Right ventricle myocardium superior (tissue), 1 donor: ENCODE data around the gene FAM9C. TPM values are rescaled to one million over a fixed set of nuclear protein-coding genes. Genes with fewer than 3 reads are reported as not detected.
A peak's percentile ranks its signal among the peaks of the same experiment; 100 is the strongest.
"Not testable (repeated sequence)": the region's sequence is repeated elsewhere in the genome, so short reads cannot be mapped to it uniquely, and the experiment has no call there.

ENCODE experiments used
- ATAC-seq: fragments of 200-7000 bp; cut with Tn5 transposase; one replicate; pipeline ENCODE4 v1.9.1; 2020; ENCODE audit warnings: mild to moderate bottlenecking; ENCODE audit not compliant: poor library complexity
- DNase-seq: peaks from one replicate; pipeline ENCODE4 v3.0.0-alpha.2; 2020
- intact Hi-C: fragments of 100-400 bp; cut with DNase I; formaldehyde crosslinking; loops from one replicate; pipeline ENCODE4 v1.11.2; 2022
- total RNA-seq: library from RNA; stranded (reverse); fragmentation: NEBNext Ultra II Directional; extraction: Animal tissue kit (Norgen Biotek cat#: 25700); gene quantifications from one replicate; pipeline ENCODE4 v1.2.1, GENCODE V29; 2021
- donor health status: DM: no; HTN: yes; CAD: no; lungs with severe emphysema.

Gene FAM9C
- total RNA-seq, 1 donor from 2014 or later: 0.35 TPM

DNA sequence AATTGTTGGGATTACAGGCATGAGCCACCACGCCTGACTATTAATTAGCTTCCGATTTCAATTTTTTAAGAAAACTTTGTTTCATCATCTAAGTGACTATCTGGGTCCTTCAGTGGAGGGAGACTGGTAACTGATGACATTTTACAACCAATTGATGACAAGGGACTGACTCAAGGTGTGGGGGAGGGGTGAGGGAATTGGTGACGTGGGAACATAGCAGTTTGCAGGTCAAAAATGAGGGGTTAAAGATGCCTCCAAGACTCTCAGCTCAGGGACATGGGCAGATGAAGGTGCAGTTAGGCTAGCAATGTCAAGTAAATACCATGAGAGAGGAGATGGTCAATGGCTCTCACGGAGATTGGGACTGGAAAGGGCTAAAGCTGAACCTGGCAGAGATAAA lies 5.7 kb upstream of the FAM9C start:
- DNase-seq (no peak), ATAC-seq (no peak)
- intact Hi-C loops: no loop called here

DNA sequence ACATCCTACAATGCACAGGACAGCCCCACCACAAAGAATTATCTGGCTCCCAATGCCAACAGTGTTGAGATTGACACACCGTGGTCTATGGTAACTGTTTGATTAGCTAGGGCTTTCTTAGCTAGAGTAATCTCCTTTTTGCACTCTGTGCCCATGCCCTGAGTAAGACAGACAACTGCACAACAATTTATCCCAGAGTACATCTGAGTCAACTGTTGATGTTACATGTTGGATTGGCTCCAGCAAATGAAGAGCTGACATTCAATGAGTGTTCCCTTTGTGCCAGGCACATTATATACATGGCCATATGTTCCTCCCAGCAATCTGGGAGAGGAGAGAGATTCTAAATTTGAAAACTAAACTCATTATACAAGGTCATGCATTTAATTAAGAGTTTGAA lies 3.9 kb upstream of the FAM9C start:
- DNase-seq (no peak), ATAC-seq (no peak)
- intact Hi-C loops: no loop called here

DNA sequence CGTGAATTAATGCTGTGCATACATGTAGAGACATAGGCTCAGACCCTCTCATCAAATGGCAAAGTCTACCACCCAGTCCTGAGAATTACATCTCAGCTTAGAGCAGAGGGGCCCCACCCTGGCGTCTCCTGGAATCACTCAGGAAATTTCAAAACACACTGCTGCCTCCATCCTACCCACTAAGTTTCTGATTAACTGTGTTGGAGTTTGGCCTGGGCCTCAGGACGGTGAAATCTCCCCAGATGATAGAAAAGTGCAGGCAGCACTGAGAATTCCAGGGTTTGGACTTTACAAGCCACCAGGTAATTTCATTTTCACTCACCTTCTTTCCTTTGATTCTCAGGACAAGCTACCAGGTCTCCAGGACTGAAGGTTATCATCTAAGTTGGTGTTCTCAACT lies 3.3 kb upstream of the FAM9C start:
- intact Hi-C loops: no loop called here
- DNase-seq (no peak), ATAC-seq (no peak)

DNA sequence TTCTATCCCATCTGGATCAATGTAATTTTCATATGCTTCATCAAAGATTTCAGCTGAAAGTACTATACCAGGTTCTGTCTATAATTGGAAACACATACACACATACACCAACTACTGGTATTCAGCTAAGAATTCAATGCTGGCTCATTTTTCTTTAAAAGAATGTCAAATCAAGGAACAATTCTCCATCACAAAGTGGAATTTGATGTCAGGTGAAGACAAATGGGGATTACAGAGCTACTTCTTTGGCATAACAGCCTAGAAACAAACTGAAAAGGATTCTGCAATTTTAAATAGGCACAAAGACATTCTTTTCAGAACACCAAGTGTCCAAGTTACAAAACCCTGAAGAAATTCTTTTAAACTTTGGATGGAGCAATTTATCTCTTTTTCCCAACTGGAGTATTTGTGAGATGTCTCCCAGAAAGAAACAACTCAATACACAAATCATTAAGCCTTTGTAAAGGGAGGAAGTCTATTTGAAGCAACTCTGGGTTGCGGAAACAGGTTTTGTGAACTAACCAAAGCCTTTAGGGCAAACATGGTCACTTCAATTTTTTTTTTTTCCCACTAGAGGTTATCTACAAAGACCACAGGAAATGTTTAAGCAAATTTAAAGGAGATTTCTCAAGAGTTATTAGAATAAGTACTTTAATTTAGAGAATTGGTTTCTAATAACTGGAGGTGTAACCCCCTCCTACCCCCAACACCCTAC lies 1.9 kb upstream of the FAM9C start:
- intact Hi-C loops: no loop called here
- no peak for DNase-seq
- no peak for ATAC-seq

DNA sequence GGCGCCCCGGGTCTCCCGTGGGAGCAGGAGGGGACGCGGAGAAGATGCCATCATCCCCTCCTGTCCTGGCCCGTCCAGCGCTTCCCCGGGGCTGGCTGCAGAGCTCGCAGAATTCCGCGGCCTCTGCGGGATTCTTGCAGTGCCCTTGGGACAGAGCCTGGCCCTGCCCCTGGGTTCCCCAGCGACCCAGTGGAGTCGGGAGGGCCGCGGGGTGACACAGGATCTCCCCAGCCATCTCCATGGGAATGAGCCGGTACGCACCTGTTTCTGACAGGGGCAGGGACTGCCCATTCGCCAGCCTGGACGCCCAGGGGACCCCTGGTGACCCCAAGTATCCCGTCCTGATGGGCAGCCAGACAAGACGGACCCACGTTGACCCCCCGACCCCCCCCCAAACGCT lies 482 bp downstream of the FAM9C start:
- no peak for ATAC-seq
- intact Hi-C loops: no loop called here
- no peak for DNase-seq

DNA sequence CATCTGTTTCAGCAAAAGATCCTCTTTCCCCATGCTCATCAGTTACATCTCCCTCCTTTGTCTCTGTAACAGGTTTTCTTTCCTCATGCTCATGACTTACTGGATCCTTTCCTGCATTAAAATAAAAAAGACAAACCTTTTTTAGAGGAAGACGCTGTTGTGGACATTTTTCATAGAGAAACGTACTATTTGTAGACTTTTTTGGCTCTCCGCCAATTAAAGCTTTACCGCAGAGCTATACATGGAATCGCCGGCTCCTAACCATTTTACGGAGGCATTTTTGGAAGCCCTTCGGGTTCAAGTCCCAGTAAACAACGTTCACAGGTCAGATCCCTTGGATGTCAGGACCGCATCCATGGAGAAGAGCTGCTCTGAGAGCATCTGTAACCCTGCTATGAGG lies 1.3 kb downstream of the FAM9C start:
- ATAC-seq (no peak), DNase-seq (no peak)
- intact Hi-C loops: no loop called here

DNA sequence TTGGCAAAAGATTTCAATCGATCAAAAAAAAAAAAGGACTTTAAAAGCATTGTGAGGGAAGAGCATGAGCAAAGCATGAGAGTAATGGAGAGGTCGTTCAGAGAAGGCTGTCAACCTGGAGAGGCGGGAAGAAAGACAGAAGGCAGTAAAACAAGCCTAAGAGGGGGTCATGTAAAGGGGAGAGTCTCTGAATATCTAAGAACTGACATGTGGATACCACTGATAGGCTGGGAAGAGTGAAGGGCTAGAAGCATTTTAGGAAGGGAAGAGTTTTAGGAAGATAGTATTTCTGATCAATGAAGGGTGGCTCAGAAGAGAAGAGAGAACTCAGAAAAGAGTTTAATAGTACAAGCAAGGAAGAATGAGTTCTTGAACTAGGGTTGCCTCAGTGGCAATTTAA lies 7.5 kb downstream of the FAM9C start:
- intact Hi-C loops: no loop called here
- ATAC-seq (no peak), DNase-seq (no peak)

DNA sequence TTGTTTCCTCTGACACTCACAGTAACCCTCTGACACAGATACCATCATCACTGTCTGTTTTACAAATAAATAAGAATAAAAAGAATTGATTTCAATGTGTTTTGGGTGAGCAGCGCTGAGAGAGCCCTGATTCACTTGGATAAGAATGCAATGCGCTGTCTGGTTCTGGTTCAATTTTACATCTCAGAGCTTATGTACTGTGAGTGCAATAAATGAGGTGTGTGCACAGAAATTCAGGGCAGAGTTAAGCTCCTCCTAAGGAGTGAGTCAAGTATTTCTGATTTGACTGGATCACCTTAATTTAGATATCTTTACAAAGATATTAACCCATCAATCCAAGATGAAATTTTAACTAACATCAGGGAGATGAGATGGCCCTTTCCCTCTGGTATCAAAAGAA lies 11.2 kb downstream of the FAM9C start:
- intact Hi-C loops: no loop called here
- no peak for DNase-seq
- ATAC-seq: no peak

DNA sequence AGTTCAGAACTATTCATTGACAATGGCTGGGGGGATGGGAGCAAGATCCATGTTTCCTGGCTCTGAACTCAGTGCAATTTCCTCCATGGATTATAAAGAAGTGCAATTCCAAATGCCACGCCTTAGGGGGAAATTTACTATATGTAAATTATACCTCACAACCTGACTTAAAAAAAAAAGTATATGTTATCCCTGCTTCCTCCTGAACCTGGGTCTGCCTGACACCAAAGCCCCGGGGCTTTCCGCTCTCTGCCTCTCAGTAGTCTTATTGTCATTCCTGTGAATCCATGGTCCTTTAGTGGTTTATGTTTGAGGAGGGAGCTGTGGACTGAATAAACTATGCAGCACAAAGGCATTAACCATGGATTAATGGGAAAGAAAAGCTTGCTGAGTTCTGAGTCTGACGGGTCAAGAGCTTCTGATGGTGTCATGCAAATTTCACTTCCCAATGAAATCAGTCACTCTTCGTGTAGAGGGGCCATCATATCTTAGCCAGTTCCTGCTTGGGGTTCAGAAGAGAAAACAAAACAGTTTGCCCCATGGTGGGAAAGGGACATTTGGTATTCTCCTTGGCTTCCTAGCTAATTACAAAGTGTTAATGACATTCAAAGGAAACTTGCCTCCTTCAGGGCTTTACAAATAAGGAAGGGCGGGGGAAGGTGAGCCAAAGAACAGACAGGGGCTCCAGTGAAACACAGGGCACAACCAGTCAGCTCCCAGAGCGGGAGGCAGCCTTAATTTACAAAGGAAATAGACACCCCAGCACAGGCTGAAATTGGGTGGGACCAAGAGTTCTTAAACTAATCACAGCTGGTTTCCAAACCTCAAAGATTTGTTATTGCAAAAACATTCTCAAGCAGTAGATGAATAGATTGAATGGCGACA lies 14.3 kb downstream of the FAM9C start:
- no peak for DNase-seq
- intact Hi-C loops: no loop called here
- ATAC-seq: peak; percentile 43

DNA sequence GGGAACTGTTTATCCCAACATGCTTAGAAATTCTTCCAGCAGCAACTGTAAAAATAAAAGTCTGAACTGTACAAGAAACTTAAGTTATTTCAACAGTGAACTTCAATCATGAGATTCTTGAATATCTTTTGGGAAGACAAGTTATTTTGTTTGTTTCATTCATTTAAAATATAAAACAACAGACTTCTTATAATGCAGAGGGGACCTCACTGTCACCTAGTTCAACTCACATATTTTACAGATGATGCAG lies 14.9 kb downstream of the FAM9C start:
- intact Hi-C loops: no loop called here
- ATAC-seq (no peak), DNase-seq (no peak)

DNA sequence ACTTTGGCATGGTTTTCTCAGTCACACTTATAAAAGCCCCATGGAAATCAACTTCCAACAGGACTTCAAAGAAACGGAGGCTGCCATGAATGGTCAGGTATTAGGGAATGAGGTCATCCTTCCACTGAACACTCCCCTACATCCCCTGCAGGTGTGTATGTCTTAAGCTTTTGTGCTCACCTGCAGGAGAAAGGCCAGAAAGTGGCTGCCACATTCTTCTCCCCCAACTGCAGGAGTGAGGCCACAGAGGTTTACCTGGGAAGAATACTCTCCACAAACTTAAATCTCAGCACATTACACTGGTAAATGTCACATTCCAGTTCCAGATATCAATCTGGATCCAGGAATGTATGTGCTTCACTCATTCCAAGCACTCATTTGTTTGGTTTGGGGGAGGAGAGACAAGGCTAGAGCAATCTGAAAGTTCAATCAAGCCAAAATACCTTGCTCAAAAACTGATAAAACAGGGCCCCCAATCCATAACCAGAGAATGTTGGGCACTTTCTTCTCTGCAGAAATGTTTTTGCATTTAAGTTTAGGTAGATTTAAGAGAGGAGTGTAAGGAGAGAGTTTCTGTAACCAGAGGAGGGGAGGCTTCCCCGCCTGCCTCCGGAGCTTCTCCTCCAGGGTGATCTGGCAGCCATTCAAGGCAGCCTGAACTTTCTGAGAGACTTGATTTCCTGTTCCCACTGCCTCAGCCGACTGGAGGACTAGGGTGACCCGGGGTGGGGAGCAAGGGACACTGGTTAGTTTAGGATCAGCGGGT lies 15.4 kb downstream of the FAM9C start:
- intact Hi-C loops: no loop called here
- ATAC-seq (peak; percentile 67), DNase-seq (peak; percentile 55)

DNA sequence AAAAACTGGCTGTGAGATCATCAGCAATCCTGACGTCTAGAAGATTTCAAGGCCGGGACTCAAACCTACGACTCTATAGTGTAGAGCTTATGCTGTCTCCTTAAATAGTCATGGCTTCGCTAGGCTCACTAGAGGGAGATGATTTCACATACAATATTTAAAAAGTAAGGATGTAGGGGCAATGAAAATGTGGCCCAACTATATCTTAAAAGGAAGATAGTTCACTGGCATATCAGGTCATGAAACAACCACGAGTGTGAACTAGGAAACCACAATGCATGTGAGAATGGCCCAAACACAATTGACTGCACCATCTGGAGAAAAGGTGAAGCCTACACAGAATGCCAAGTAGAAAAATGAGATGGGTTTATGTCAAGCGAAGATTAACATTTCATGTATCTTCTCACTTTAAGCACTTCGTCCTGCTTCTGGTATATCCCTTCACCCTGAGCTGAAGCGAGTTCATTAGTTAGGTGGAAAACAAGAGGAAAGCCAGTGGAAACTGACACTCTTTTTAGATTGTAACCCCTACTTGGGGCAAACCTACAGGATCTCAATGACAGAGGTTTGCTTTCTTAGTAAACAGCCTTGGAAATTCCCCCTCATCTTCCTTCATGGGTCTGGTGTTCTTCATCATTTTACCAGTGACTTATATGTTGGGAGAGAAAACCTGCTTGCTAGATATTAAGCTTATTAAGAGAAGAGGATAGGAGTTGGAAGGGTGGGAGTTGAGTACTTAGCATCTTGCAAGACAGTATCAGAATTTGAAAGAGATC lies 17.4 kb downstream of the FAM9C start:
- ATAC-seq (no peak), DNase-seq (no peak)
- intact Hi-C loops: no loop called here

DNA sequence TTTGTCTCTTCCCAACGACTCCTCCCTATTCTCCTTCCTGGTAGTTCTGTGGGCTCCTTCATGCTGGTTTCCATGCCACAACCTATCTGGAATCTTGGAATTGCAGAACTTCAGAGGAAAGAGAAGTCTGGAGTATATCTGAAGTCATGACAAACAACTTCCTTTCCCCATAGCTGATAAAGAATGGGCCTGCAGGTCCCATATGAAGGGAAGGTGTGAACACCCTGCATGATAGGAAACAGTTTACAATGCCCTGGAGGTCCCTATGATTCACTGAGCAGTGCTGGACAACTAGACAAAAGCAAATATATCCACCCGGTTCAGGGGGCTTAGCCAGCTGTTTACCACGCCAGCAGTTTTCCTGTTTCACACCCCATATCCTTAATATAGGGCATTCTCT lies 19.4 kb downstream of the FAM9C start:
- DNase-seq (no peak), ATAC-seq (no peak)
- intact Hi-C loops: no loop called here

DNA sequence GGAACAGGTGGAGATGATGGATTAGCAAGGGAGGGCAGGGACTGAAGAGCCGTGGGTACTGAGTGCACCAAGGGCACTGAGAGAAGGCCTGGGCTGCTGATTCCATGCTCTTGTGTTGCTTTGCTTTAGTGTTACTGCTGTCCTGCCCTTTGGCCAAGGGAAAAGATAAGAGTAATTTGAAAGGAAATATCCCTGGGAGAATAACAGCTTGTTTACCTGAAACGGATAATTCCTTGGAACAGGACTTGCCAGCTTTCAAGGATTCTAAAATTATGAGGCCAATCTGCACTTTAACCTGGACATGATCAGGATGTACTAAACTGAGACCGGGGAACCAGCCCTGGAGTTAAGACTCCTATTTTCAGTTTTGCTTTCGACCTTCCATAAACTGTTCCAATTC lies 20.4 kb downstream of the FAM9C start:
- intact Hi-C loops: no loop called here
- DNase-seq: no peak
- no peak for ATAC-seq

DNA sequence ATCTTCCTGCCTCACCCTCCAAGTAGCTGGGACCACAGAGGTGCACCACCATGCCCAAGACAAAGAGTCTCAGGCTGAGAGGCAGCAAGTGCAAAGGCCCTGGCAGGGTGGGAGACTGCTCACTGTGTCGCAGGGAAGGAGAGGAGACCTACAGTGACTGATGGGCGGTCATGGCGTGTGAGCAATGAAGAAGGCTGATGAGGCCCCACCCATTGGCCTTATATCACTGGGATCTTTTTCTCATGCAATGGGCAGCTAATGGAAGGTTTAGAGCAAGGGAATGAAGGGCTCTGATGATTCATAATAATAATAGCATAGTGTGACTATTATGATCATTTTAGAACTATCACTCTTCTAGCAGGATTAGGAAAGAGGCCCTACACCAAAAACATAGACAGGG lies 20.9 kb downstream of the FAM9C start:
- no peak for DNase-seq
- ATAC-seq: no peak
- intact Hi-C loops: no loop called here

DNA sequence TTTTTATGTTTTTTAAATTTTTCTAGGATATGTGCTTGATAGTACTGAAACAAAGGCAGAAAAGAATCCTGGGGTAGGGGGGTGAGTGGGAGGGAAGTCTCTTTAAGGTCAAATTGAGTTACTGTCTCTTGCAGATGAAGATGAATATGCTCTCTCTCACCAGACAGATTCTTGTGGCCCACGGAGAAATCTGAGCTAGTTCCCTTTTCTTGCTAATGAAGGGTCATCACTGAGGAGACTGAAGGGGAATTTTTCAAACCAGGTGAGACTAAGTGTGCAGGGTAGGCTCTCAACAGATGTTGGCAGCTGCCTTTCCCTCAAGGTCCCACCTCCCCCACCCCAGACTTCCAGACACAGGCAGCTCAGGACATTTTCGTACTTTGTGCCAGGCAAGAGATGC lies 21.5 kb downstream of the FAM9C start:
- DNase-seq (no peak), ATAC-seq (no peak)
- intact Hi-C loops: no loop called here

DNA sequence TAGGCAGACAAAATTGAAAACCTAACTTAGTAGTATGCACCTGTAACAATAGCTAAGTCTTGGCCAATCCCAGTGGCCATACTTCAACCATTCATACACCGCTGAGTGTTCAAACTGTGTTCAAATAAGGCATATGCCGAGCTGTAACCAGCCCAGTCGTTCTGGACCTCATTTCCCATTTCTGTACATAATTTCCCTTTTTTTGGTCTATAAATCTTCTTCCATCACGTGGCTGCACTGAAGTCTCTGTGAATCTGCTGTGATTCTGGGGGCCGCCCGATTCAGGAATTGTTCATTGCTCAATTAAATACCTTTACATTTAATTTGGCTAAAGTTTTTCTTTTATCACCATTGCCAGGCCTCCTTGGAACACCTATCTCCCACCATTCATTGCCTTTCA lies 27.7 kb downstream of the FAM9C start:
- DNase-seq, ATAC-seq, intact Hi-C loops: not testable (repeated sequence)

DNA sequence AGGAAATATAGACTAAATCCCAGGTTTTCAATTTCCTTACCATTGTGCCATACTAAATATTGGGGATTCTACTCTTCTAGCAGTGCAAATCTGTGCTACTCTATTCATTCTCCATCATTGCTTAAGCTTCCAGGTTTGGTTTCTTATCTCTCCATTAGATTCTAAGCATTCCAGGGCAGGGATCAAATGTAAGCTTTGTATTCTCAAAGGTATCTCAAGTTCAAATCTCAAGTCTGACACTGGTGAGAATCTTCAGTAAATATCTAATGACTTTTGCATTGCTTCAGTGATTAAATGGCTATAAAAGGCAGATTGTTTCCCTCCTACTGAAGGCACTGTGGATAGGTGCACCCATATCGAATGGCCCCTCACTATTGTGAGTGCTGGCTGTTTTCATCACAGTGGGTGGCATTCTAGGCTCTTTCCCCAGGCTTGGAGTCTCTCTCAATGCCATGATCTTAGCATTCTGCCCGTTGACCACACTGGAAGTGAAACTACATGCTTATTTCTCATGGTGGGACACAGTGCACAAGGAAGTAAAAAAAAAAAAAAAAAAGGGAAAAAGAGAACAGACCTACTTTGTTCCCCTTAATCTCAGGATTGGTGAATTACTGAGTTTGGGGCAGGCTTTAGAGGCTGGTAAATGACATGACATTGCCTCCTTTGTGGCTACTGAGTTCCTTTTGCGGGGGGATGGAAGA lies 28.7 kb downstream of the FAM9C start:
- peak; percentile 56 for ATAC-seq
- no peak for DNase-seq
- intact Hi-C loops: no loop called here
